Tibial artery (tissue), 4 donors: ENCODE results near the gene DYNC1LI1.

Source experiments
- DNase-seq, 2 donors: peaks; one replicate each; pipeline ENCODE4 v3.0.0-alpha.2; 2019
- H3K27ac ChIP-seq, 2 donors: fragments of 200-600 bp; sonication (generic) in 1 of 2; 1 replicate in 1 of 2; 2 replicates in 1 of 2; pipeline ENCODE4 v1.5.1; 2018 to 2019; ENCODE audit warnings: mild to moderate bottlenecking in 1 of 2
- H3K27me3 ChIP-seq, 2 donors: fragments of 200-600 bp; sonication (generic) in 1 of 2; one replicate each; pipeline versions ENCODE4 v1.5.1 to v1.6.0; 2016 to 2019
- H3K36me3 ChIP-seq, 3 donors: fragments of 200-600 bp; sonication (generic) in 2 of 3; one replicate each; pipeline ENCODE4 v1.5.1; 2016 to 2019; ENCODE audit warnings: mild to moderate bottlenecking in 2 of 3
- H3K4me1 ChIP-seq, 4 donors: fragments of 200-600 bp; sonication (generic) in 2 of 4; 1 replicate in 3 of 4; 2 replicates in 1 of 4; pipeline ENCODE4 v1.5.1; 2016 to 2019
- H3K4me3 ChIP-seq, 2 donors: fragments of 200-600 bp; sonication (generic) in 1 of 2; 1 replicate in 1 of 2; 2 replicates in 1 of 2; pipeline ENCODE4 v1.5.1; 2018 to 2019; ENCODE audit warnings: mild to moderate bottlenecking in 2 of 2
- H3K9me3 ChIP-seq, 3 donors: fragments of 200-600 bp; sonication (generic) in 1 of 3; one replicate each; pipeline ENCODE4 v1.5.1; 2016 to 2019
- CTCF ChIP-seq, 2 experiments: fragments of 200-600 bp in 1 of 2; fragments of 450-650 bp in 1 of 2; IDR thresholded peaks; one replicate each; pipeline ENCODE4 v1.5.1; 2017 to 2019; ENCODE audit warnings: antibody characterized with exemption in 2 of 2, mild to moderate bottlenecking in 1 of 2, moderate library complexity in 1 of 2
- intact Hi-C: fragments of 100-400 bp; cut with DNase I; formaldehyde crosslinking; loops from one replicate; pipeline ENCODE4 v1.15.0; 2023; ENCODE audit warnings: low total_unique reads

Gene DYNC1LI1

GRCh38 chr3:32482693-32483092 is 88.0 kb downstream of the DYNC1LI1 start:
- no peak for TF ChIP-seq CTCF (IDR thresholded peaks at IDR 0.05)

GRCh38 chr3:32481791-32482631 is 88.6 kb downstream of the DYNC1LI1 start:
- H3K4me3 ChIP-seq: no peak overlapping the region
- no peak overlapping the region for H3K27ac ChIP-seq
- no peaks in the 10 kb centered on the region for H3K27me3 ChIP-seq
- peaks cover 7 to 34% (median 30%) of the 10 kb centered on the region in 3 donors for H3K36me3 ChIP-seq
- intact Hi-C loops: no loop called here
- H3K9me3 ChIP-seq: no peaks in the 10 kb centered on the region
- DNase-seq: no peak
- TF ChIP-seq CTCF (IDR thresholded peaks at IDR 0.05): no peak
- H3K4me1 ChIP-seq: peaks cover 0 to under 1% (median 0%) of the 10 kb centered on the region in 4 donors

More at GRCh38 chr3:32482693-32483092, 88.0 kb downstream of the DYNC1LI1 start:
- H3K4me3 ChIP-seq: no peak overlapping the region
- no peak overlapping the region for H3K27ac ChIP-seq
- H3K36me3 ChIP-seq: peaks cover 7 to 37% (median 30%) of the 10 kb centered on the region in 3 donors
- no peaks in the 10 kb centered on the region for H3K9me3 ChIP-seq
- peaks cover 0 to 8% (median 1%) of the 10 kb centered on the region in 4 donors for H3K4me1 ChIP-seq
- no peak for DNase-seq
- no peaks in the 10 kb centered on the region for H3K27me3 ChIP-seq
- intact Hi-C loops: no loop called here

DNA sequence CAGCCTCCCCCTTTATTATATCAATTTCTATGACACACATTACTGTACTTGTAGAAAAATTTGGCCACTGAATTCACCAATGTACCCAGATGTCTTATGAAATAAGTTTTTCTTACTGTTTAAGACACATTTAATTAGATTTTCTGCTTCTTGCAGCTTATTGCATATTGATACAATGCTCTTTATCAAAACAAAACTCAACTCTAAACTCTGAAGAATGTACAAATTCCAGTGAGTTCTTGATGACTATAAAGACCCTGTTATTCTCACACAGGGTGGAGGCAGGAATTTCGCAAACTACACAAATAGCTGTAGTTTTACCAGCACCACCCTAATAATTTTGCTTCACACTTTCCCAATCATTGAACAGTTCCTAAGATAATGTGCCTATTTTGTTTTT is 90.1 kb downstream of the DYNC1LI1 start:
- TF ChIP-seq CTCF (IDR thresholded peaks at IDR 0.05): no peak
- no peak overlapping the region for H3K27ac ChIP-seq

More for the DNA sequence above, 90.1 kb downstream of the DYNC1LI1 start:
- H3K27me3 ChIP-seq: no peaks in the 10 kb centered on the region
- no peaks in the 10 kb centered on the region for H3K4me1 ChIP-seq
- H3K9me3 ChIP-seq: no peaks in the 10 kb centered on the region
- DNase-seq: no peak
- intact Hi-C loops: no loop called here
- peaks cover 7 to 27% (median 19%) of the 10 kb centered on the region in 3 donors for H3K36me3 ChIP-seq
- H3K4me3 ChIP-seq: no peak overlapping the region
